Stimulated activated CD4-positive, alpha-beta T cell treated with anti-CD3 and anti-CD28 coated beads, Interleukin-12 subunit alpha, Interleukin-12 subunit beta, amount 100 ng/mL, for 4 hours (primary cell): ENCODE data around the gene ADAMTS17.

Experiments
- DNase-seq: peaks from one replicate; pipeline ENCODE4 v3.0.0-alpha.2; 2020

ADAMTS17 gene

GRCh38 chr15:100036015-100036414 is 305.8 kb downstream of the ADAMTS17 start:
- DNase-seq = no peak

- DNase-seq = no peak
Observed at GRCh38 chr15:100034191-100034590, 307.6 kb downstream of the ADAMTS17 start.

DNA sequence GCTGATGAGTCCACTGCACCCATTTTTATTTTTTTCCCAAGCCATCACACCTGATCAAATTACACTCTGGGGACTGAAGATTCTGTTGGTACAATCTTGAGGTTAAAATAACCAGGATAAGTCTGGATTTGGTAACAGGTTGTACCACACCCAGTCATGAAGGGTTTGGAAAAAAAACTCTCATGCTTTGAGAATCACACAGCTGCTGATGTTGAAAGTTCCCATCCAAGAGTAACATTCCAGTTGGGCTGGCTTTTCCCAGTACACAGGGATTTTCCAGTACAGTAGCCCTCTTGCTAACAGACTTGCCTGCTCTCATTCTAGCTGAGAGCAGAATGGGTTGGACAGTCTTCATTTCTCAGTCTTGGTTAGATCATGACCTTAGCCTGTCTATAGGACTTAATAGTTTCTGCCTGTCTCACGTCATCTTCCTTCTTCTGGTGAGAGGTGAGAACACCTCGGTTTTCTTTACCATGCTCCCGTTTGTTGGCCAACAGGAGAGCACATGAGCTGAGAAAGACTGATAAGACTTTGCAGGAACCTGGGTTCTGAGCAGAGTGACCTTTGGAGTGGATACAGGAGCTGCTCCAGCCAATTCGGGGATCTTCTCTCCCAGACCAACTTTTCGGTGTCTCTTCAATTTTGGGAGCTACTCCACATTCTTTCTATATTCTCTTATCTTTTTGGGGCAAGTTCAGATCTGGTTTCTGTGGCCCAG is 308.5 kb downstream of the ADAMTS17 start:
- DNase-seq = no peak

GRCh38 chr15:100032358-100033085 is 309.3 kb downstream of the ADAMTS17 start:
- no peak for DNase-seq

- no peak for DNase-seq
Observed at GRCh38 chr15:100031665-100032357, 310.0 kb downstream of the ADAMTS17 start.

GRCh38 chr15:100030586-100031229 is 311.1 kb downstream of the ADAMTS17 start:
- no peak for DNase-seq

DNA sequence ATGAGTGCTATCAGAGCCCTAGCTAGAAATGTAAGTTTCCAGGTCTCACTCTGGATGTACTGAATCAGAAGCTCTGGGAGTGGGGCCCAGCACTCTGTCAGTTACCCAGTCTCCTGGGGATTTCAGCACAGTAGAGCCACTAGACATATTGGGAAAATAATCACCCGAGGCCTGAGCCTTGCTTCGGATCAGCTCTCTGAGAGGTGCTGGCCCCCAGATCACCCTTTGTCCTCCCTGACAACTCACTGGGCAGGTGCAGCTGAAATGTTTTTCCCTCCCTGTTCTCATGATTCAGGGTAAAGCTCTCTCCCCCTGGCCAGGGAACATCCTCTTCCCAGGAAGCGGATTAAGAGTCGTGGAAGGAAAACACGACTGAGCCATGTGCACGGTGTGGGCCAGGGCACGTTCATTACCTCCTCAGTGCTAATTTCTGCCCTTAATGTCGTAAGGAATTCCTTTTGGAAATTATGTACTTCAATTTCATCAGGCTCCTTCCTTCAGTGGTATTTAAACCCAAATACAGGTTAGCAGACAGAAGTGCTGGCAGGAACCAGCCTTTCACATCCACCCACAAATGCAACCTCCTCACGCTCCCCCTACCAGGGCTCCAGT is 311.8 kb downstream of the ADAMTS17 start:
- DNase-seq = no peak

DNA sequence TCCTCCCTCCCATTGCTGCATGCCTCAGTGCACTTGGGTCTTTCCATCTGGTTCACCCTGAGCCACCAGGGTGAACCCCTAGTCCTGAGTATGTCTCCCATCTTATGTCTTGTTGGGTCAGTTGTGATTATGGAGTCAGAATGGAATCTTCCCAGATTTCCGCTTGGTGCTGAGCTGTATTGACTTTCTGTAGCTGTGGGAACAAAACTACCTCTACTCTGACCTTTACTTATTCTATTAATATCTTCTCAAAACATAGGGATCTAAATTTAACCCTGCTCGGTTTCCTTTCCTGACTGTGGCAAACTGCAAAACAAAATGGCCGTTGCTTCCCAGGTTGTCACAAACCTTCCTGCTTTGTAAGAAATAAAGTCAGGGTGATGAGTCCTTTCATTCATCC is 312.7 kb downstream of the ADAMTS17 start:
- no peak for DNase-seq

- no peak for DNase-seq
Observed at GRCh38 chr15:100026041-100026440, 315.7 kb downstream of the ADAMTS17 start.

GRCh38 chr15:100022806-100023205 is 319.0 kb downstream of the ADAMTS17 start:
- no peak for DNase-seq

DNA sequence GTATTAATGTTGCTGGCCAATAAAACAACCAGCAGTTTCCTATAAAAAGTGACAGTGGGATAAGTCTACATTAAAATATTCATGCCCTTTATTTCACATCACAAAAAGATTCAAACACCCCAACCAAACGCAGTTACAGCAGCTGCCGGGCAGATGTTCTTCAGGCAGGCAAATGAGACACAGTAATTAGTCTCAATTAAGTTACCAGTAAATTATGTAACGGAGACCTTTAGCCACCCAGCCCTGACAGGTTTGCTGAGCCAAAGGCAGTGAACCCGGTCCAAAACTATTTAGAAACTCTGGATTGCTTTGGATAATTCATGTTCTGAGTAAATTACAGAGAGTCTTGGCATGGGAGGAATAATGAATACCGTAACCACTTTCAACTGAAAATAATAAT is 319.4 kb downstream of the ADAMTS17 start:
- no peak for DNase-seq

DNA sequence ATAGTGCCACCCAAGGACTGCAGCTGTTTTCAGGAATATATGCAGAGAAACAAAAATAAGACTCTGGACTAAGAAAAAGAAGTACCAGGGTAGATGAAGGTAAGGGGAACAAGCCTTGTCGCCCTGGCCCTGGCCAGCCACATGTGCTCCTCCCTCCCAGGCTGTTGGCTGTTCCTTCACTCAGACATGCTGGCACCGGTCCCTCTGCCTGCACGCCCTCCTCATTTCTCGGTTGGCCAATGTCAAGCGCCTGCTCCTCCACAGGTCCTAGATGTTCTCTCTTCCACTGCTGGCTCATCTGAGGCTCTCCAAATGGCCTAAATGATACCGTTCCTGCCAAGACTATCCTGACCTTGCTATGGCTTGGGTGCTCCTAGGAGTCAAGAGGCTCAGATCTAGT is 320.1 kb downstream of the ADAMTS17 start:
- DNase-seq = no peak

- no peak for DNase-seq
Observed at GRCh38 chr15:100020614-100021013, 321.2 kb downstream of the ADAMTS17 start.

GRCh38 chr15:100020189-100020588 is 321.6 kb downstream of the ADAMTS17 start:
- DNase-seq = no peak

GRCh38 chr15:100019601-100020000 is 322.2 kb downstream of the ADAMTS17 start:
- DNase-seq = no peak

- DNase-seq = no peak
Observed at GRCh38 chr15:100018191-100018590, 323.6 kb downstream of the ADAMTS17 start.

DNA sequence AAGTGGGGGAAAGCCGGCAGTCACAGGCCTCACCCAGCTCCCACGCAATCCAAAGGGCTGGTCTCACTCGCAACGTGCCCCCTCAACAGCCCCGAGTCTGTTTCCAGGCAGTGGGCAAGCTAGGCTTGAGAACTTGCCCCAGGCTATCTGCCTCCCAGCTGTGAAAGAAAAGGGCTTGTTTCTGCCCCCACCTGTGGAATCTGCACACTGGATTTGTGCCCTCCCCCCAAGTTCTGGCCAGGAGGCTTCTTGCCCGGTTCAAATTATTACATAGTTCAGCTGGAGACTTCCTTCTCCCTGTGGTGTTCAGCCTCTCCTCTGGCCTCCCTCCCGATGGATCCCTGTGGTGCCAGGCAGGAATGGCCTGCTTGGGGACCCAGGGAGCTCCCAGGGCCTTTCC is 324.6 kb downstream of the ADAMTS17 start:
- no peak for DNase-seq

GRCh38 chr15:100016632-100017031 is 325.1 kb downstream of the ADAMTS17 start:
- no peak for DNase-seq

GRCh38 chr15:100011235-100011634 is 330.5 kb downstream of the ADAMTS17 start:
- DNase-seq = no peak

DNA sequence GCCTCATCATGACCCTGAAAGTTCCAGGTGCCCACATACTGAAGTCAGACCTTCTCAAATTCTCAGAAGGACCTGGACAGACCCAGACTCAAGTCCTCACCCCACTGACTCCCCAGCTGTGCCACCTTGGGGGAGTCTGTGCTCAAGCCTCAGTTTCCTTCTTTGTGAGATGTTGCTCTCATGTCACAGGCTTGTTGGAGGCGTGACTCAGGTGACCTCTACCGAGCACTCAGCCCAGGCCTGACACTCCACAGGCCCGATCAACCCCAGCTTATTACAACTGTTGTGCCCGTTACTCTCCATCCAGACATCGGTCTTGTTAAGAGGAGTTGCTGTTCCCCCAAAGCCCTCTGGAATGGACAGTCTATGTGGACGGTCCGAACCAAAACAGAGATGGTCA is 332.4 kb downstream of the ADAMTS17 start:
- no peak for DNase-seq

DNA sequence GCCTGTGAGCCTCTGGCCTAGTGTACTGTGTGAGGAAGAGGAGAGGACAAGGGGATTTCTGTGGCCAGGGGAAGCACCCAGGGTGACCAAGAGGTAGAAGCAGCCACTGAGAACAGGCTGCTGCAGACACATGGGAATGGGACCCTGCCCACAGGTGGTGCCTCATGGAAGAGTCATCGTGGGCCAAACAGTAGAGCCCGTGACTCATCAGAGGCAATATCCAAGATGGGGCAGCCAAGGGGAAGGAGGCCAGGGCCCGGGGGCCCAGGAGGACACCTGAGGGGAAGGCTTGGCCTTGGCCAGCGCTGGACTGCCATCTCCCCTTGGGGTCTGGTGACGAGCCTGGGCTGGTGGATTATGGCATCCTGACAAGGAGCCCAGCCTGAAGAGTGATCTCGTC is 333.5 kb downstream of the ADAMTS17 start:
- DNase-seq = no peak

DNA sequence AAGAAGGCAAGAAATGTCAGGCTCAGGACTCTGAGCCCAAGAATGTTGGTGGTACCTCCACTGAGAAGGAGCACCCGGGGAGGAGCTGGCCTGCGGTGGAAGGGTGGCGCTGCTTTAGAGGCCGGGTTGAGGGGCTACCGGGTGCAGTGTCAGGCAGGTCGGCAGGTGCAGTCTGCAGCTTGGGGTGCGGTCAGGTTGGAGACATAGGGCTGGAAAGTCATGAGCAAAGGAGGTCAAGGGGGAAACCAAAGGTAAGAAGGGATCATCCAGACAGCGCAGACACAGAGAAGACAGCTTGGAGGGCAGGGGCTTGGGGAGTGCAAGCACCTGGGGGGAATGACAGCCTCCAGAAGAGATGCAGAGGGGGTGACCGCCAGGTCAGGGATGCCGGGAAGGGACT is 334.2 kb downstream of the ADAMTS17 start:
- no peak for DNase-seq

- DNase-seq = no peak
Observed at GRCh38 chr15:100005715-100006114, 336.1 kb downstream of the ADAMTS17 start.
